MM.1S (cell line): ENCODE results near the gene ARID3C.

ENCODE experiments used
- EZH2 ChIP-seq: fragments of 300-600 bp; sonication (generic); optimal IDR thresholded peaks from 2 replicates; pipeline ENCODE3; 2017; ENCODE audit warnings: low read depth, mild to moderate bottlenecking, antibody characterized with exemption, low read length, mixed read lengths
- TF ChIP-seq, protein P1 (sequence below): fragments of 300-600 bp; sonication (generic); IDR thresholded peaks from 2 replicates; pipeline ENCODE4 v1.5.1; 2016; ENCODE audit warnings: antibody characterized with exemption, low read length, mixed read lengths

DNA sequence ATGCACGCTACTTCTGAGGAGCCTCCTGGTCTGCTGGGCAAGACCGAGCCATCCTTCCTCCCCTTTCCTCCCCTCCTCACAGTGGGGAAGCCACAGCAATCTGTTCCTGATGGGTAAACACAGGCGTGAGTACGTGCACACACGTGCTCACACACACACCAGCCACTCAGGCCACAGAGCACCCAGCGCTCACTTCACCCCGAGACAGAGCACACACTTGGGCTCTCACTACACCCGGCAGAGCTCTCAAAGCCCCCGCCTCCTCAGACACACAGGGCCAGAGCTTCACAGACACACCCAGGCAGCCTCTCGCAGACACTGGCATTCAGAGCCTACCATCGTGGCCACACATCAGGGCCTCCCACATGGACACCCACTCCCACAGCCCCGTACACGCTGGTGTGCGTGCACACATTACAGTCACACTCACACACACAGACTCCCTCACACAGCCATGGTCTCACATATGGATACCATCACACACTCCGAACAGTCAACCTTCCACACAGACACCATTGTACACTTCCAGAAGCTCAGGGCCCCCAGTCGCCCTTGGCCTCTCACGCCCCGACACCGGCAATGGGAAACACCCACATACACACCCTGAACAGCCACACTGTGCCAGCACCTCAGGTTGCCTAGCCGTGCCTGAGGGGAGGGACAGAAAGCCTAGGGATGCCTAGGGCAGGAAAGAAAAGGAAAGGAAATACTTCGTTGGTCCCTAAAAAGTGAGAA, 52.8 kb downstream of the ARID3C start:
- TF ChIP-seq, protein P1, sequence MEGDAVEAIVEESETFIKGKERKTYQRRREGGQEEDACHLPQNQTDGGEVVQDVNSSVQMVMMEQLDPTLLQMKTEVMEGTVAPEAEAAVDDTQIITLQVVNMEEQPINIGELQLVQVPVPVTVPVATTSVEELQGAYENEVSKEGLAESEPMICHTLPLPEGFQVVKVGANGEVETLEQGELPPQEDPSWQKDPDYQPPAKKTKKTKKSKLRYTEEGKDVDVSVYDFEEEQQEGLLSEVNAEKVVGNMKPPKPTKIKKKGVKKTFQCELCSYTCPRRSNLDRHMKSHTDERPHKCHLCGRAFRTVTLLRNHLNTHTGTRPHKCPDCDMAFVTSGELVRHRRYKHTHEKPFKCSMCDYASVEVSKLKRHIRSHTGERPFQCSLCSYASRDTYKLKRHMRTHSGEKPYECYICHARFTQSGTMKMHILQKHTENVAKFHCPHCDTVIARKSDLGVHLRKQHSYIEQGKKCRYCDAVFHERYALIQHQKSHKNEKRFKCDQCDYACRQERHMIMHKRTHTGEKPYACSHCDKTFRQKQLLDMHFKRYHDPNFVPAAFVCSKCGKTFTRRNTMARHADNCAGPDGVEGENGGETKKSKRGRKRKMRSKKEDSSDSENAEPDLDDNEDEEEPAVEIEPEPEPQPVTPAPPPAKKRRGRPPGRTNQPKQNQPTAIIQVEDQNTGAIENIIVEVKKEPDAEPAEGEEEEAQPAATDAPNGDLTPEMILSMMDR: no peak
- TF ChIP-seq EZH2: no peak
